Ureter (tissue), 1 donor: ENCODE measurements around the gene IFIH1. TPM values are rescaled to one million over a fixed set of nuclear protein-coding genes. Genes with fewer than 3 reads are reported as not detected.

Source experiments
- total RNA-seq: library from RNA; stranded (reverse); gene quantifications from one replicate; pipeline ENCODE4 v1.2.4, GENCODE V29; 2023
- donor health status: DM: yes; HTN: yes; CAD: no.

IFIH1 gene
- total RNA-seq, 1 donor from 2014 or later: 15.2 TPM

Other genes starting within 250 kb of the IFIH1 start
- 2.1 TPM for gene DPP4, start 244.5 kb downstream of the IFIH1 start, total RNA-seq
- not detected for gene GCG, start 166.4 kb downstream of the IFIH1 start, total RNA-seq
- gene FAP, start 75.2 kb downstream of the IFIH1 start, total RNA-seq: 3.0 TPM
- gene GCA, start 25.4 kb upstream of the IFIH1 start, total RNA-seq: 27.5 TPM